WI38 (cell line): Measurements from ENCODE around the gene OR13A1.

Source experiments
- H3K4me3 ChIP-seq: 2 replicates; pipeline ENCODE4 v1.5.1; 2011; ENCODE audit warnings: low read depth, mild to moderate bottlenecking, control low read depth, low read length
- CTCF ChIP-seq: IDR thresholded peaks from 2 replicates; pipeline ENCODE4 v1.5.1; 2012; ENCODE audit warnings: low read depth, mild to moderate bottlenecking, control low read depth, low read length

OR13A1 gene

GRCh38 chr10:45254892-45255291 is 60.5 kb downstream of the OR13A1 start:
- TF ChIP-seq CTCF = no peak
- no peak overlapping the region for H3K4me3 ChIP-seq

GRCh38 chr10:45253183-45253914 is 62.1 kb downstream of the OR13A1 start:
- H3K4me3 ChIP-seq = no peak overlapping the region
- TF ChIP-seq CTCF = no peak
